ENCODE measurements around the gene CPZ. TPM values are rescaled to one million over a fixed set of nuclear protein-coding genes. Genes with fewer than 3 reads are reported as not detected.

The CPZ gene
- not detected for total RNA-seq

- H3K4me3 Mint-ChIP-seq, result no peak within 1 kb of the TSS
- H3K9me3 Mint-ChIP-seq, result no peaks in the 10 kb centered on the region
- no peak within 1 kb of the TSS for H3K27ac Mint-ChIP-seq
- H3K27me3 Mint-ChIP-seq (ENCODE audit: low read depth), result peaks cover 16% of the 10 kb centered on the region
- ATAC-seq (replicated peaks in 1 of 2), result no peak
- DNase-seq, result no peak
- no peaks in the 10 kb centered on the region for H3K4me1 Mint-ChIP-seq (ENCODE audit: low read depth)
- no peaks in the 10 kb centered on the region for H3K36me3 Mint-ChIP-seq (ENCODE audit: insufficient read depth in 2 of 2)
These were observed at the start of gene CPZ for GRCh38 chr4:8592366-8593263. CPZ (plus strand) TSS chr4:8592765; CDS start chr4:8592834, 69 bp downstream.

- no peak overlapping the region for H3K4me3 Mint-ChIP-seq
- no peak overlapping the region for H3K27ac Mint-ChIP-seq
- H3K4me1 Mint-ChIP-seq (ENCODE audit: low read depth), result peaks cover 5% of the 10 kb centered on the region
- ATAC-seq (replicated peaks in 1 of 2) (no peak), DNase-seq (no peak)
- no peaks in the 10 kb centered on the region for H3K36me3 Mint-ChIP-seq (ENCODE audit: insufficient read depth in 2 of 2)
- no peaks in the 10 kb centered on the region for H3K27me3 Mint-ChIP-seq (ENCODE audit: low read depth)
- H3K9me3 Mint-ChIP-seq, result no peaks in the 10 kb centered on the region
These were observed 49.6 kb upstream of the CPZ start for GRCh38 chr4:8542776-8543525.

GRCh38 chr4:8543623-8544022 lies 48.9 kb upstream of the CPZ start:
- no peak for DNase-seq
- Mint-ChIP-seq H3K4me1 (ENCODE audit: low read depth) (peaks cover 5% of the 10 kb centered on the region), H3K4me3 (no peak overlapping the region), H3K9me3 (no peaks in the 10 kb centered on the region), H3K27ac (no peak overlapping the region), H3K36me3 (ENCODE audit: insufficient read depth in 2 of 2) (no peaks in the 10 kb centered on the region), H3K27me3 (ENCODE audit: low read depth) (no peaks in the 10 kb centered on the region)
- ATAC-seq (replicated peaks in 1 of 2), result no peak

GRCh38 chr4:8544282-8544681 lies 48.3 kb upstream of the CPZ start:
- Mint-ChIP-seq H3K4me1 (ENCODE audit: low read depth) (peaks cover 5% of the 10 kb centered on the region), H3K36me3 (ENCODE audit: insufficient read depth in 2 of 2) (no peaks in the 10 kb centered on the region), H3K9me3 (no peaks in the 10 kb centered on the region), H3K27me3 (ENCODE audit: low read depth) (no peaks in the 10 kb centered on the region), H3K4me3 (no peak overlapping the region), H3K27ac (no peak overlapping the region)
- ATAC-seq (replicated peaks in 1 of 2) (no peak), DNase-seq (no peak)

- H3K27ac Mint-ChIP-seq, result no peak overlapping the region
- H3K9me3 Mint-ChIP-seq, result no peaks in the 10 kb centered on the region
- H3K4me1 Mint-ChIP-seq (ENCODE audit: low read depth), result peaks cover 5% of the 10 kb centered on the region
- H3K27me3 Mint-ChIP-seq (ENCODE audit: low read depth), result no peaks in the 10 kb centered on the region
- H3K4me3 Mint-ChIP-seq, result no peak overlapping the region
- ATAC-seq (replicated peaks in 1 of 2) (no peak), DNase-seq (no peak)
- no peaks in the 10 kb centered on the region for H3K36me3 Mint-ChIP-seq (ENCODE audit: insufficient read depth in 2 of 2)
These were observed 47.7 kb upstream of the CPZ start for GRCh38 chr4:8544741-8545438.

- Mint-ChIP-seq H3K4me1 (ENCODE audit: low read depth) (no peaks in the 10 kb centered on the region), H3K4me3 (no peak overlapping the region), H3K27ac (no peak overlapping the region)
These were observed 47.2 kb upstream of the CPZ start for GRCh38 chr4:8545439-8545765.

GRCh38 chr4:8546766-8547107 lies 45.8 kb upstream of the CPZ start:
- Mint-ChIP-seq H3K27me3 (ENCODE audit: low read depth) (no peaks in the 10 kb centered on the region), H3K4me1 (ENCODE audit: low read depth) (no peaks in the 10 kb centered on the region), H3K9me3 (no peaks in the 10 kb centered on the region), H3K27ac (no peak overlapping the region), H3K36me3 (ENCODE audit: insufficient read depth in 2 of 2) (no peaks in the 10 kb centered on the region), H3K4me3 (no peak overlapping the region)
- DNase-seq, result no peak
- no peak for ATAC-seq (replicated peaks in 1 of 2)

More at GRCh38 chr4:8545439-8545765, 47.2 kb upstream of the CPZ start:
- ATAC-seq (replicated peaks in 1 of 2) (no peak), DNase-seq (no peak)
- Mint-ChIP-seq H3K36me3 (ENCODE audit: insufficient read depth in 2 of 2) (no peaks in the 10 kb centered on the region), H3K9me3 (no peaks in the 10 kb centered on the region), H3K27me3 (ENCODE audit: low read depth) (no peaks in the 10 kb centered on the region)

GRCh38 chr4:8547108-8547911 lies 45.3 kb upstream of the CPZ start:
- DNase-seq (peak in 1 of 2 donors; percentile 21), ATAC-seq (replicated peaks in 1 of 2) (no peak)
- Mint-ChIP-seq H3K27ac (no peak overlapping the region), H3K4me3 (no peak overlapping the region), H3K36me3 (ENCODE audit: insufficient read depth in 2 of 2) (no peaks in the 10 kb centered on the region), H3K27me3 (ENCODE audit: low read depth) (no peaks in the 10 kb centered on the region), H3K9me3 (no peaks in the 10 kb centered on the region), H3K4me1 (ENCODE audit: low read depth) (no peaks in the 10 kb centered on the region)

- no peaks in the 10 kb centered on the region for H3K9me3 Mint-ChIP-seq
- H3K4me1 Mint-ChIP-seq (ENCODE audit: low read depth), result no peaks in the 10 kb centered on the region
- DNase-seq (no peak), ATAC-seq (replicated peaks in 1 of 2) (no peak)
- no peak overlapping the region for H3K4me3 Mint-ChIP-seq
- no peaks in the 10 kb centered on the region for H3K27me3 Mint-ChIP-seq (ENCODE audit: low read depth)
- H3K36me3 Mint-ChIP-seq (ENCODE audit: insufficient read depth in 2 of 2), result no peaks in the 10 kb centered on the region
- no peak overlapping the region for H3K27ac Mint-ChIP-seq
These were observed 44.4 kb upstream of the CPZ start for GRCh38 chr4:8547912-8548730.

- H3K27ac Mint-ChIP-seq, result no peak overlapping the region
These were observed 43.7 kb upstream of the CPZ start for GRCh38 chr4:8548731-8549351.

GRCh38 chr4:8549352-8549931 lies 43.1 kb upstream of the CPZ start:
- Mint-ChIP-seq H3K27ac (no peak overlapping the region), H3K36me3 (ENCODE audit: insufficient read depth in 2 of 2) (no peaks in the 10 kb centered on the region), H3K4me1 (ENCODE audit: low read depth) (no peaks in the 10 kb centered on the region), H3K9me3 (no peaks in the 10 kb centered on the region), H3K4me3 (no peak overlapping the region), H3K27me3 (ENCODE audit: low read depth) (no peaks in the 10 kb centered on the region)
- ATAC-seq (replicated peaks in 1 of 2) (no peak), DNase-seq (no peak)

More at GRCh38 chr4:8548731-8549351, 43.7 kb upstream of the CPZ start:
- no peaks in the 10 kb centered on the region for H3K9me3 Mint-ChIP-seq
- no peak overlapping the region for H3K4me3 Mint-ChIP-seq
- no peaks in the 10 kb centered on the region for H3K4me1 Mint-ChIP-seq (ENCODE audit: low read depth)
- H3K27me3 Mint-ChIP-seq (ENCODE audit: low read depth), result no peaks in the 10 kb centered on the region
- no peak for DNase-seq
- H3K36me3 Mint-ChIP-seq (ENCODE audit: insufficient read depth in 2 of 2), result no peaks in the 10 kb centered on the region
- ATAC-seq (replicated peaks in 1 of 2), result no peak
